Astrocyte (in vitro differentiated cells and primary cell): ENCODE results near the gene SDK1.

ENCODE experiments used
- CTCF ChIP-seq: IDR thresholded peaks from 2 replicates; pipeline ENCODE4 v1.5.1; 2011; ENCODE audit warnings: low read depth, mild to moderate bottlenecking, inconsistent platforms, low read length, moderate library complexity; ENCODE audit not compliant: insufficient read depth
- EZH2 ChIP-seq: IDR thresholded peaks from 2 replicates; pipeline ENCODE4 v1.6.1; 2012; ENCODE audit warnings: mild to moderate bottlenecking, low read length, inconsistent platforms; ENCODE audit not compliant: insufficient read depth

DNA sequence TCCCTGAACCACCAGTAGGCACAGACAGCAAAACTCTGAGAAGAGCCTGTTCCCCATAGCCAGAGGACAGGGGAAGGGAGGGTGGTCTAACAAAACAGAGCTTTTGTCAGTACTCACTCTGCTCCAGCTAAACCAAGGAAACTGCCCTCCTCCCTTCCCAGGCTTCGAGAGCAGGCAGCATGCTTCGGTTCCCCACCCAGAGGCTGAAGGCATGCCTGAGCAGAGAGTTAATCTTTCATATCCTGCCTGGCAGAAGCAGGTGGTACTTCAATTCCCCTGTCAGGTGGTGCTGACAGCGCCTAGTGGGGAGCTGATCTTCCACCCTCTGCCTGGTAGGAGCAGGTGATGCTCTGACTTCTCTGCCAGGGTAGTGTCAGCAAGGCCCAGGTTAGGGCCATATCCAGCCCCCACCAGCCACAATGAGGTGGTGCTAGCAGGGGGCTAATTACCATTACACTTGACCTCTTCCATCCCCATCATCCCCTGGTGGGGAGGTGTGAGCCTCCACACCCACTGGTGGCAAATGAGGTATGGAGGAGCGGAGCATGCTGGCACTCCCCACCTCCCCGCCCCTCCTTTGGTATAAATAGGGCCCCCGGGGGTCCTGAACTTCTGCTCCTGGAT, 35.1 kb downstream of the SDK1 start:
- TF ChIP-seq CTCF = no peak
- no peak for TF ChIP-seq EZH2
